ENCODE data around the gene CMTM1.
A peak's percentile ranks its signal among the peaks of the same experiment; 100 is the strongest.

CMTM1 gene

DNA sequence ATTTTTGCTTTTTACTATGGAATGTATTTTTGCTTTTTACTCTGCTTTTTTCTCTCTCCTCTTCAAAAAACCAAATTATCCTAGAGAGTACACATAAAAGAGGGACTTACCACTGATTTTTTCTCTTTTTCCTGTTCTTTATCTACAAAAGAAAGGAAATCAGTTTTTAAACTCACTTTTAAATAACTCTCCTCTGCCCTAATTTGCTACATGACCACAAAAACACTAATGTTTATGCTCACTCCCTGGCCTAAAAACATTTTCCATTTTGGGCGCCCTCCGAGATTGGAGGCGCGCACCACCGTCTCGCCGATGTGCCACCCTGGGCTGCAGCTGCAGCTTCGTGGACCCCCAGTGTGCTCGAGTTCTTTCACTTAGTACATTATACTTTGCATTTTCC is 17.4 kb upstream of the CMTM1 start:
- no peak for TF ChIP-seq CTCF (IDR thresholded peaks at IDR 0.05; ENCODE audit: extremely low read depth, missing control alignments)
- no peak for DNase-seq (ENCODE audit: low spot score)

DNA sequence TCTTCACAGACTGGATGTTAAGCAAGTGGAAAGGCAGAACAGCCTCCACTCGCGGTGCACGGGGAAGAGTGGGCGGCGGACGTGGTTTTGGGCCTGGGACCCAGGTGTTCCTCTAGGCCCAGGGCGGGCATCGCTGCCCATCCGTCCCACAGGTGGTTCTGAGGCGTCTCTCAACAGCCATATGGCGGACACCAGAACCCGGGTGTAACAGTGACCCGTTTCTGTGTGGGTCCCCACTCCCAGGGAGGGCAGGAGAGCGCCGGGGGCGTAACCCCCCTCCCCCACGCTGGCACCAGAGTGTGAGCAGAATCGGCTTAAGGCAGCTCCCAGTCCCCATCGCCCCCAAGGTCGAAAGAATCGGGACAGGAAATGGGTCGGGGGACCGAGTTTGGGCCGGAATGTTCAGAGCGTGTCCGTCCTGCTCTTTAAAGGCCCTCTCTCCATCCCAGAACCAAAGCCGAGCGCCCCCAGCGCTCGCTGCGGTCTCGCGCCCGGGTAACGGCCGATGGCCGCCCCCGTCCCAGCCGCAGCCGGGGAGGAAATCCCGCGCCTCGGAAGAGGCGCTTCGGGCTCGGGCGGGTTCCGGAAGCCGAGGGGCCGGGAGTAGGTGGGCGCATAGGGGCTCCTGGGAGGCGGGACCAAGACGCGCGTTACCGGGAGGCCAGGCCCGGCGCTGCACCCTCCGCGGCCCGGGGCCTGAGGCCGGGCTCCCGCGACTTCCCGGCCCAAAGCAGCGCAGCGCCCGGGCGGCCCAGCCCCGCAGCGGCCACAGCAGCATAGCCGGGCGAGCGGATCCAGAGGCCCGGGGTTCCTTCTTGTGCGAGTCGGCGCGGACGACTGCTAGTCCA is 16.7 kb upstream of the CMTM1 start, which contains the start of gene TK2:
TK2 (minus strand) TSS at position 839 of the 848 bp plus-strand sequence; CDS start at position 778, 61 bp downstream.
- no peak for TF ChIP-seq CTCF (IDR thresholded peaks at IDR 0.05; ENCODE audit: extremely low read depth, missing control alignments)
- DNase-seq (ENCODE audit: low spot score) = peak; percentile 78

DNA sequence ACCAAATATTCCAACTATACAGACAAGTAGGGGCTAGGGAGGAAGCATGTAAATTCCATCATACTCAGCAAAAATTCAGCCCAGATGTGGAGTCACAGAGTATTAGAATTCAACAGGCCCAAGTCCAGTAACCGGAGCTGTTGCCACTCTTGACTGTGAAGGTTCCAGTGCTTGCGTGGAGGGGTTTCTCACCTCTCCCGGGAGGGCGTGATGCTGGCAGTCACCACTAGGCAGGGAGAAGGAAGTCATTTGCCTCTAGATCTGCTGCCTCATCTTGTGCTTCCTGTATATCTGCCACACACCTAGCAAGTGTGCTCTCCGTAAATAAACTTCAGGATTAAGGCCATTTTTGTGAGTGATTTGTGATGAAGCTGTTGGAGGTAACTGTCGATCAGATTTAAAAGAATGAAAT is 14.9 kb upstream of the CMTM1 start:
- peak; percentile 72 for DNase-seq (ENCODE audit: low spot score)

DNA sequence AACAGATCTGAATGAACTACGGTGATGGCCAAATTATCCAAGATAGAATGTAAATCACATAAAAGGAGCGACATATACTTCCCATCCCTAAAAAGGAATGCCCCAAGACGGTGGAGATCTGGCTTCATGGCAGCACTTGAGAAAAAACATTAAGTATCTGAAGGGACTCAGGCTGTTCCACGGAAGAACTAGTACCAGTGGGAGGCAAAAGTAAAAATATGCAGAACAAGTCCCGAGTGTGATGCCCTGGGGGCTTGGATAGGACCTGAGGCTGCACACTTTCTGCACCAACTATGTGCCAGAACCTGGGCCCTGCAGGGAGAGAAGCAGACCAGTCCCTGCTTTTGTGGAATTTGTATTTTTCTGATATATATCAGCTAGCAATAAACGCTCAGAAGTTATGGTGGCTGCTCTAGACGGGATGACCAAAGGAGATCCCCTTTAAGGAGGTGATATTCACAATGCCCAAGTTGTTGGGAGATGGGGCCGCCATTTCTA is 14.4 kb upstream of the CMTM1 start:
- no peak for TF ChIP-seq CTCF (IDR thresholded peaks at IDR 0.05; ENCODE audit: extremely low read depth, missing control alignments)
- DNase-seq (ENCODE audit: low spot score) = no peak

More for the DNA sequence above, 14.9 kb upstream of the CMTM1 start:
- TF ChIP-seq CTCF (IDR thresholded peaks at IDR 0.05; ENCODE audit: extremely low read depth, missing control alignments) = no peak

- no peak for TF ChIP-seq CTCF (IDR thresholded peaks at IDR 0.05; ENCODE audit: extremely low read depth, missing control alignments)
- peak; percentile 96 for DNase-seq (ENCODE audit: low spot score)
These were observed 13.7 kb upstream of the CMTM1 start, which contains the start of gene CKLF for GRCh38 chr16:66552286-66553177. Gene CKLF (plus strand): TSS chr16:66552576. CDS start chr16:66552716, 140 bp downstream.

DNA sequence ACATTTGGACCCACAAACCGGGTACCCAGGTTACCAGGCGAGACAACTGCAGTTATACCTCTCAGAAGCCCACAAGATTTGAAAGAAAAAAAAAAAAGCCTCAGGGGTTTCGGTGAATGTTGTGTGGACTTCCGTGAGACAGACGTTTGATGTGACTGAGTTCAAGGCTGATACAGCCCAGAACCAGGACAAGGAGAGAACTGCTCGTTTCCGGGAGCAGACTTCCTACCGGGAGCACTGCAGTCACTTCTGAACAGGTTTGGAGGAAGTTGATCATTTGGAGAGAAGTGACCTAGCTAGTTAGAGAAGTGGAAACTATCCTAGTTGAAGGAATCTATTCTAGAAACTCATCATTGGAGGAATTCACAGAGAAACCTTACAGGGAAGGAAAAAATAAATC is 13.0 kb upstream of the CMTM1 start:
- no peak for DNase-seq (ENCODE audit: low spot score)

More for the DNA sequence above, 13.0 kb upstream of the CMTM1 start:
- no peak for TF ChIP-seq CTCF (IDR thresholded peaks at IDR 0.05; ENCODE audit: extremely low read depth, missing control alignments)
